ENCODE results near the gene STAT2.
"Not testable (repeated sequence)": the region's sequence is repeated elsewhere in the genome, so short reads cannot be mapped to it uniquely, and the experiment has no call there.

- TF ChIP-seq CTCF (IDR thresholded peaks at IDR 0.05; ENCODE audit: borderline replicate concordance, extremely low read depth, low read length, poor library complexity, severe bottlenecking); EZH2 (IDR thresholded peaks at IDR 0.05; ENCODE audit: borderline replicate concordance, low read depth, low read length, severe bottlenecking): not testable (repeated sequence)
Measured at GRCh38 chr12:56401612-56402011, 41.7 kb upstream of the STAT2 start.

Data from DND-41 (cell line).